Small intestine (tissue), 7 donors: ENCODE data around the gene ITGA1. TPM values are rescaled to one million over a fixed set of nuclear protein-coding genes. Genes with fewer than 3 reads are reported as not detected.
"Not testable (repeated sequence)": the region's sequence is repeated elsewhere in the genome, so short reads cannot be mapped to it uniquely, and the experiment has no call there.

ENCODE experiments used
- DNase-seq, 2 donors: peaks; one replicate each; pipeline versions ENCODE4 v3.0.0 to v3.0.0-alpha.2; 2013
- FAIRE-seq: peaks from 2 replicates; lab custom pipeline; 2012; peaks lifted over from hg19 to GRCh38; lab: Jason Lieb, UNC
- H3K27ac ChIP-seq, 3 donors: one replicate each; pipeline ENCODE4 v1.5.1; 2013; ENCODE audit warnings: low read length in 2 of 3, mild to moderate bottlenecking in 2 of 3, control low read depth in 1 of 3, inconsistent platforms in 1 of 3, low read depth in 1 of 3, moderate library complexity in 1 of 3
- H3K27me3 ChIP-seq, 3 donors: one replicate each; pipeline ENCODE4 v1.6.1; 2013; ENCODE audit warnings: low read length in 3 of 3, inconsistent platforms in 1 of 3; ENCODE audit not compliant: control insufficient read depth in 3 of 3, insufficient read depth in 3 of 3
- H3K36me3 ChIP-seq, 3 donors: one replicate each; pipeline ENCODE4 v1.6.1; 2013; ENCODE audit warnings: low read length in 3 of 3, inconsistent platforms in 1 of 3, low read depth in 1 of 3, mild to moderate bottlenecking in 1 of 3, moderate library complexity in 1 of 3; ENCODE audit not compliant: control insufficient read depth in 3 of 3, insufficient read depth in 2 of 3
- H3K4me1 ChIP-seq, 3 donors: one replicate each; pipeline ENCODE4 v1.6.1; 2013; ENCODE audit warnings: low read length in 2 of 3, inconsistent platforms in 1 of 3, low read depth in 1 of 3, mild to moderate bottlenecking in 1 of 3, moderate library complexity in 1 of 3; ENCODE audit not compliant: control insufficient read depth in 3 of 3, insufficient read depth in 2 of 3
- H3K4me3 ChIP-seq, 3 donors: one replicate each; pipeline ENCODE4 v1.5.1; 2013; ENCODE audit warnings: low read length in 3 of 3, control low read depth in 1 of 3, inconsistent platforms in 1 of 3, low read depth in 1 of 3, mild to moderate bottlenecking in 1 of 3, moderate library complexity in 1 of 3
- H3K9me3 ChIP-seq, 2 donors: one replicate each; pipeline ENCODE4 v1.6.1; 2013; ENCODE audit warnings: low read depth in 1 of 2, low read length in 1 of 2; ENCODE audit not compliant: control insufficient read depth in 2 of 2, insufficient read depth in 1 of 2
- WGBS, 3 donors: extraction: QIAGEN DNeasy Blood & Tissue Kit; methylation state at CpG; one replicate each; pipeline ENCODE4 v1.1.7; 2013; 5-methylcytosine and 5-hydroxymethylcytosine counted together
- polyA plus RNA-seq, 4 donors: library from polyadenylated mRNA; stranded (reverse) in 3 of 4; unstranded in 1 of 4; fragments of 200-250 nt in 3 of 4; fragments of 120-200 nt in 1 of 4; gene quantifications; one replicate each; pipeline versions ENCODE4 v1.2.1 to v1.2.3, GENCODE V29; 2013
- donor health status: healthy with polysubstance abuse.
- donor health status: control.
- donor health status: control.
- donor health status: Bipolar disorder and iron deficiency.
- donor health status: healthy.

ITGA1 gene
- polyA plus RNA-seq, 4 donors, result 1.6 to 20.9 (median 5.0) TPM

DNA sequence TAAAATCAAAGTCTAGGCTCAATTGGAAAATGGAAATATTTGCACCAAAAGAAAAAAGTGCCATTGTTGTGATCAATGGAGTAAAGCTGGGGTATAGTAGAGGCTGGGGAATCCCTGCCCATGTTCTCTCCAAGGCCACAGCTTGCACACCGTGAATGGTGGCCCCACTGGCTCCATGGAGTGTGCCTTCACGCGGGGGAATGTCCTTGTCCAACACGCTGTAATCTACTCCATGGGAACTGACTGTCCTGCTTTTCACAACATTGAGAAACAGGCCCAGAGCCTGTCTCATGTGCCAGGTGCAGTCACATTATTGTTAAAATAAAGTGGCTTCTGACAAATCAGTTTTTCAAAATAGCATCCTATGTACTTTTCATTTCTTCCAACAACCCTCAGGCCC lies 168.3 kb downstream of the ITGA1 start:
- Histone ChIP-seq H3K36me3 (peaks cover 0 to 5% (median 0%) of the 10 kb centered on the region in 3 donors), H3K27ac (no peak overlapping the region), H3K27me3 (no peaks in the 10 kb centered on the region), H3K4me1 (peaks cover 0 to 8% (median 0%) of the 10 kb centered on the region in 3 donors), H3K9me3 (no peaks in the 10 kb centered on the region), H3K4me3 (no peak overlapping the region)
- no peak for DNase-seq
- 58 to 82% (median 68%) methylated on average over 4 of the region's 4 CpGs for WGBS, 3 donors
- no peak for FAIRE-seq

DNA sequence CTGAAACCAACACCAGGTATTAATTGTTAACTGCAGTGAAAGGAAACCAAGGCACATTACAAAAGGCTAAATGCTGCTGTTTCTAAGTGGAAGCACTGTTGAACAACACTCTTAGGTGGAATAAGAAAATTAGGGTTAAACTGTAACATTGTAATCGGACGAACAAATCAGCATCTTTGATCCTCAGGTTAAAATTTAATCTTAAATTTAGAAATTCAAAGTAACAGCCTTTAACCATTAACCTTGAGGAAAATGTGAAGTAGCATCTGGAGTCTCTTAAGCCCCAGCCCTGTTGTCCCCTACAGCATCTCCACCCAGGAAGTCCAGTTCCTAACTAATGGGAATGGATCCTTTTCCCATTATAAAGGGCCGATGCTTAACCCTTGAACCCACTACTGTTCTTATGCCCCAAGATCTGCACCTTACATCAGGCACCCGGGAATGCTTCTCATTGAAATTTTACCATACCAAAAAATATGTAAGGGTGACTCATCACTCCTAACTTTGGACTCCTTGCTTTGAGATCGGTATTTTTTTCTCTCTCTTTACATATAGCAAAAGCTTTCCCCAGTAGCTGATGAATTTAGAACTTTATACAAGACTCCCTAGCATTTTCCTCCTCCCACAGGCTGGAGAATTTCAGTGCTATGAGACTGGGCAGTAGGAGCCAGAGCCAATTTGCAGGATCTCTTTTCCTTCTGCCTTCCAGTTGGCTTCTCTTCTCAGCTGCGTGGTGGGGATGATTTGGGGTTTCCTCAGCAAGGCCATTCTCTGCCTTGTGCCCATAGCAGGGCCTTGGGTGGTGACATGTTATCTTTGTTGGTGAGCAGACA lies 169.4 kb downstream of the ITGA1 start:
- peak; percentile 20 to 25 for DNase-seq
- H3K36me3 ChIP-seq, result peaks cover 0 to 5% (median 0%) of the 10 kb centered on the region in 3 donors
- peaks cover 0 to 8% (median 0%) of the 10 kb centered on the region in 3 donors for H3K4me1 ChIP-seq
- FAIRE-seq, result no peak
- no peak overlapping the region for H3K4me3 ChIP-seq
- H3K27ac ChIP-seq, result no peak overlapping the region
- 19 to 61% (median 44%) methylated on average over 6 of the region's 6 CpGs for WGBS, 3 donors
- no peaks in the 10 kb centered on the region for H3K9me3 ChIP-seq
- no peaks in the 10 kb centered on the region for H3K27me3 ChIP-seq

DNA sequence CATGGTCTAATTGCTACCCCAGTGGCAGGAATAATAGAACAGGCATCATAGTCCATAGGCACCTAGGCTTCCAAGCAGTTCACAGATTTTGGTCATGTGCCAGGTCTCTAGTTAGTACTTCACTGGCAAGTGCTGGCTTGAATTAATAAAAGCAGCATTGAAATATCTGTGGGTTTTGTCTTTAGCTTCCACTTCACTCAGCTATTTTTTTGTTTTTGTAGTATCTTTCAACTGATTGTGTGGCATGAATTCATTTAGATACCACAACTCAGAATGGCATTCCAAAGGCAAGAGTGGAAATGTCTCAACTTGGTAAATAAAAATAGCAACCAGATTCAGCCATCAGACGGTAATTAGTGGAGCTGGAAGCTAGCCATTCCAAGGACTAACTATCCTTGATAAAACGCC lies 173.6 kb downstream of the ITGA1 start:
- WGBS, 3 donors, result 59 to 62% (median 60%) methylated on average over 2 of the region's 2 CpGs

DNA sequence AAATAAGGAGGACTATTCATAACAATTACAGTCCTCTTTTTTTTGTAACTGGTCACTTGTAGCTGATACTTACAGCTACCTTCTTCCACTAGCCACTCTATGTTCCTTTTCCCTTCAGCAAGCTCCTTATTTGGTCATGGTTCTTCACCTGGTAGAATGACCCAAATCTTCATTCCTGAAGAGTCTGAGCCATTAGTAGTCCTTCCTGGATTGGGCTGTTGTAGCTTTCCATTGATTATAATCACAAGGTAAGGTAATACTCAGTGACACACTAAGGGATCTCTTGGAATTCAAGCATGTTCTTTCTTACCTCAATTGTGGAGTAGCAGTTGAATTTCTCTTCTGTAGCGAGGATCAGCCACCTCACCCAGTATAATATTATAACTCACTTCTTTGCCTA lies 175.9 kb downstream of the ITGA1 start:
- H3K27me3 ChIP-seq, result no peaks in the 10 kb centered on the region
- no peak for FAIRE-seq
- no peaks in the 10 kb centered on the region for H3K36me3 ChIP-seq
- no peaks in the 10 kb centered on the region for H3K4me1 ChIP-seq
- DNase-seq, result no peak
- no peak overlapping the region for H3K4me3 ChIP-seq
- 92 to 100% (median 93%) methylated on average over 1 of the region's 1 CpG for WGBS, 3 donors
- H3K9me3 ChIP-seq, result no peaks in the 10 kb centered on the region
- no peak overlapping the region for H3K27ac ChIP-seq

More for the DNA sequence above, 173.6 kb downstream of the ITGA1 start:
- Histone ChIP-seq H3K36me3 (no peaks in the 10 kb centered on the region), H3K27ac (no peak overlapping the region), H3K4me1 (peaks cover 0 to 4% (median 0%) of the 10 kb centered on the region in 3 donors), H3K4me3 (no peak overlapping the region), H3K9me3 (no peaks in the 10 kb centered on the region), H3K27me3 (no peaks in the 10 kb centered on the region)
- no peak for FAIRE-seq
- no peak for DNase-seq

DNA sequence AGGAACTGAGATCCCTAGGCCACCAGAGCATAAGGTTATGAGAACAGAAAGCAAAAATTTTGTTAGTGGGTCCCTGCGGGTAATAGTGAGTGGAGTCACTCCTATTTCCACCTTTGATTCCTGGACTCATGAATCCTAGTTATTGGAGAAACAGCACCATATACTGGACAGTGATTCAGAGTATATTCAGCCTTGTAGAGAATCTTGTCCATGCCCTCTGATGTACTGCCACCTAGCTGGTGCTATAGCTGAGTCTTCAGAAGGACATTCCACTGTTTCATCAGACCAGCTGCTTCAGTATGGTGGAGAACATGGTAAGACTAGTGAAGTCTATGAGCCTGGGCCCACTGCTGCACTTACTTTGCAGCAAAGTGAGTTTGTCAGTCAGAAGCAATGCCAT lies 176.4 kb downstream of the ITGA1 start:
- no peak overlapping the region for H3K4me3 ChIP-seq
- no peaks in the 10 kb centered on the region for H3K36me3 ChIP-seq
- DNase-seq, result no peak
- H3K4me1 ChIP-seq, result no peaks in the 10 kb centered on the region
- H3K27me3 ChIP-seq, result no peaks in the 10 kb centered on the region
- WGBS, 3 donors, result 100% methylated on average over 1 of the region's 1 CpG
- FAIRE-seq, result no peak
- H3K9me3 ChIP-seq, result no peaks in the 10 kb centered on the region
- no peak overlapping the region for H3K27ac ChIP-seq

DNA sequence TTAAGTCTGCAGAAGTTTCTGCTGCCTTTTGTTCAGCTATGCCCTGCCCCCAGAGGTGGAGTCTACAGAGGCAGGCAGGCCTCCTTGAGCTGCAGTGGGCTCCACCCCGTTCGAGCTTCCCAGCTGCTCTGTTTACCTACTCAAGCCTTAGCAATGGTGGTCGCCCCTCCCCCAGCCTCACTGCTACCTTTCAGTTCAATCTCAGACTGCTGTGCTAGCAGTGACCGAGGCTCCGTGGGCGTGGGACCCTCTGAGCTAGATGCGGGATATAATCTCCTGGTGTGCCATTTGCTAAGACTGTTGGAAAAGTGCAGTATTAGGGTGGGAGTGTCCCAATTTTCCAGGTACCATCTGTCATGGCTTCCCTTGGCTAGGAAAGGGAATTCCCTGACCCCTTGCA lies 188.4 kb downstream of the ITGA1 start:
- H3K27ac ChIP-seq, DNase-seq, H3K27me3 ChIP-seq, H3K4me3 ChIP-seq, FAIRE-seq, H3K4me1 ChIP-seq, H3K36me3 ChIP-seq: not testable (repeated sequence)
- 84 to 93% (median 86%) methylated on average over 7 of the region's 7 CpGs for WGBS, 3 donors
- H3K9me3 ChIP-seq, result peaks cover 0 to 23% of the 10 kb centered on the region in 2 donors

DNA sequence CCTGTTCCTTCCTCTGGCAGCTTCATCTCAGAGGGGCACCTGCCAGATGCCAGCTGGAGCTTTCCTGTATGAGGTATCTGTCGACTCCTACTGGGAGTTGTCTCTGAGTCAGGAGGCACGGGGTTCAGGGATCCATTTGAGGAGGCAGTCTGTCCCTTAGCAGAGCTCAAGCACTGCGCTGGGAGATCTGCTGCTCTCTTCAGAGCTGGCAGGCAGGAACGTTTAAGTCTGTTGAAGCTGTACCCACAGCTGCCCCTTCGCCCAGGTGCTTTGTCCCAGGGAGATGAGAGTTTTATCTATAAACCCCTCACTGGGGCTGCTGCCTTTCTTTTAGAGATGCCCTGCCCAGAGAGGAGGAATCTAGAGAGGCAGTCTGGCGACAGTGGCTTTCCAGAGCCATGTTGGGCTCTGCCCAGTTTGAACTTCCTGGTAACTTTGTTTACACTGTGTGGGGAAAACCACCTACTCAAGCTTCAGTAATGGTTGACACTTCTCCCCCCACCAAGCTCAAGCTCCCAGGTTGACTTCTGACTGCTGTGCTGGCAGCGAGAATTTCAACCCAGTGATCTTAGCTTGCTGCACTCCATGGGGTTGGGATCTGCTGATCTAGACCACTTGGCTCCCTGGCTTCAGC lies 189.7 kb downstream of the ITGA1 start:
- FAIRE-seq, result no peak
- Histone ChIP-seq H3K27me3 (no peaks in the 10 kb centered on the region), H3K27ac (no peak overlapping the region), H3K36me3 (no peaks in the 10 kb centered on the region), H3K4me3 (no peak overlapping the region), H3K4me1 (no peaks in the 10 kb centered on the region), H3K9me3 (peaks cover 0 to 23% of the 10 kb centered on the region in 2 donors)
- WGBS, 3 donors, result 63 to 92% (median 92%) methylated on average over 7 of the region's 7 CpGs
- DNase-seq, result no peak

DNA sequence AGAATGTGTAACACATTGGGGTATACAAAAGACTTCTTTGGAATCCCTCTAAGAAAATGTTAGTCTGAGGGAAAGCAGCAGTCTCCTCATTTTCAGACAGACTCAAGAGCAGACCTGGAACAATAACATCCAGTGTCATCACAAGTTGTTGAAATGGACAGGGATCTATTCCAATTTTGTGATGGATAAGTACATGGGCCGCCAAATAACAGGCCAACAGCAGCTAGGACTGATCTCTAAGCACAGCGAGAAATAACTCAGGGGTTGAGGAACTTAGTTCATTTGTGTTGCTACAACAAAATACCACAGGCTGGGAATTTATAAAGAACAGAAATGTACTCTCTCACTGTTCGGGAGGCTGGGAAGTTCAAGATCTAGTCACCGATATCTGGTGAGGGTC lies 193.8 kb downstream of the ITGA1 start:
- 59 to 91% (median 83%) methylated on average over 4 of the region's 4 CpGs for WGBS, 3 donors

More for the DNA sequence above, 193.8 kb downstream of the ITGA1 start:
- no peaks in the 10 kb centered on the region for H3K4me1 ChIP-seq
- DNase-seq (no peak), FAIRE-seq (no peak)
- H3K4me3 ChIP-seq, result no peak overlapping the region
- no peaks in the 10 kb centered on the region for H3K36me3 ChIP-seq
- peaks cover 0 to 16% of the 10 kb centered on the region in 2 donors for H3K9me3 ChIP-seq
- no peak overlapping the region for H3K27ac ChIP-seq
- no peaks in the 10 kb centered on the region for H3K27me3 ChIP-seq
